HepG2 (cell line): ENCODE measurements around the gene SAPCD2. TPM values are rescaled to one million over a fixed set of nuclear protein-coding genes. Genes with fewer than 3 reads are reported as not detected.

Experiments
- ATAC-seq: fragments of 200-7000 bp; cut with Tn5 transposase; 3 replicates; pipeline ENCODE4 v1.9.1; 2020; ENCODE audit warnings: mild to moderate bottlenecking, moderate library complexity
- BruUV-seq: library from RNA; stranded (reverse); fragments of 400-500 nt; replicated peaks from 2 replicates; lab custom pipeline; 2021; lab: Mats Ljungman, UMichigan
- CTCF ChIA-PET: fragments of 300-600 bp; formaldehyde crosslinking; extraction: SDS; loops from one replicate; lab custom pipeline; 2021; ENCODE audit warnings: low total read pairs, inconsistent platforms, low intra/inter-chr PET ratio; lab: Yijun Ruan, JAX
- POLR2A ChIA-PET: fragments of 350-600 bp; sonication (Branson Sonifier 250); formaldehyde crosslinking; loops from one replicate; lab custom pipeline; 2020; ENCODE audit warnings: antibody characterized with exemption, inconsistent platforms; lab: Yijun Ruan, JAX
- DNase-seq: peaks from one replicate; pipeline ENCODE4 v3.0.0-alpha.2; 2015; ENCODE audit warnings: low spot score
- FAIRE-seq: peaks from 3 replicates; lab custom pipeline; 2011; peaks lifted over from hg19 to GRCh38; lab: Jason Lieb, UNC
- H2AFZ ChIP-seq: one replicate; pipeline ENCODE4 v1.6.1; 2011; ENCODE audit warnings: low read length, inconsistent platforms
- H3K27ac ChIP-seq: fragments of 300-600 bp; 3 replicates; pipeline ENCODE4 v1.8.0; 2011; ENCODE audit warnings: mixed run types, mild to moderate bottlenecking, mixed read lengths, low read length, inconsistent platforms; ENCODE audit not compliant: insufficient read depth; ENCODE audit errors: extremely low read length
- H3K27me3 ChIP-seq, 2 experiments: fragments of 200-600 bp in 1 of 2; 2 replicates in 1 of 2; 3 replicates in 1 of 2; pipeline versions ENCODE4 v1.6.0 to v1.8.0; 2011; ENCODE audit warnings: low read length in 2 of 2, mild to moderate bottlenecking in 2 of 2, moderate library complexity in 2 of 2, inconsistent platforms in 1 of 2; ENCODE audit not compliant: insufficient read depth in 2 of 2, control insufficient read depth in 1 of 2
- H3K36me3 ChIP-seq, 2 experiments: fragments of 200-600 bp in 1 of 2; replicated peaks in 1 of 2; 2 replicates in 1 of 2; 3 replicates in 1 of 2; pipeline versions ENCODE4 v1.5.1 to v1.8.0; 2011; ENCODE audit warnings: low read length in 2 of 2, inconsistent platforms in 1 of 2; ENCODE audit not compliant: insufficient read depth in 2 of 2, control insufficient read depth in 1 of 2
- H3K4me1 ChIP-seq: 2 replicates; pipeline ENCODE4 v1.5.1; 2012; ENCODE audit warnings: low read length, inconsistent platforms; ENCODE audit not compliant: insufficient read depth
- H3K4me2 ChIP-seq: 2 replicates; pipeline ENCODE4 v1.6.0; 2011; ENCODE audit warnings: low read depth, low read length, inconsistent platforms
- H3K4me3 ChIP-seq, 3 experiments: fragments of 200-600 bp in 1 of 3; sonication (generic), shearing (Covaris generic) in 1 of 3; replicated peaks in 1 of 3; 2 replicates each; pipeline ENCODE4 v1.5.1; 2011 to 2016; ENCODE audit warnings: low read length in 3 of 3, inconsistent platforms in 2 of 3, low read depth in 2 of 3, mild to moderate bottlenecking in 2 of 3, control low read depth in 1 of 3, mixed read lengths in 1 of 3; ENCODE audit not compliant: insufficient read depth in 1 of 3
- H3K79me2 ChIP-seq: one replicate; pipeline ENCODE4 v1.6.1; 2011; ENCODE audit warnings: low read length, inconsistent platforms; ENCODE audit not compliant: insufficient read depth
- H3K9ac ChIP-seq: 2 replicates; pipeline ENCODE4 v1.6.0; 2011; ENCODE audit warnings: mild to moderate bottlenecking, low read depth, low read length, inconsistent platforms; ENCODE audit not compliant: insufficient read depth
- H3K9me3 ChIP-seq: 2 replicates; pipeline ENCODE4 v1.5.1; 2012; ENCODE audit warnings: mild to moderate bottlenecking, low read length
- H4K20me1 ChIP-seq: 2 replicates; pipeline ENCODE4 v1.6.0; 2011; ENCODE audit warnings: inconsistent platforms, mild to moderate bottlenecking, low read length, moderate library complexity; ENCODE audit not compliant: insufficient read depth
- BHLHE40 ChIP-seq: IDR thresholded peaks from 2 replicates; pipeline ENCODE4 v1.6.1; 2011; ENCODE audit warnings: low read length, improper control_type of control experiment
- HNRNPUL1 ChIP-seq: fragments of 200-400 bp; formaldehyde crosslinking; IDR thresholded peaks from 2 replicates; pipeline ENCODE4 v1.6.1; 2017; ENCODE audit warnings: low read depth, mild to moderate bottlenecking, low read length, moderate library complexity
- ONECUT2 ChIP-seq: sonication (generic); formaldehyde crosslinking; IDR thresholded peaks from 2 replicates; pipeline ENCODE4 v1.4.0; 2020; ENCODE audit warnings: missing genetic modification reagents
- PHB2 ChIP-seq: fragments of 450-650 bp; IDR thresholded peaks from 2 replicates; pipeline ENCODE4 v1.6.1; 2018; ENCODE audit not compliant: partially characterized antibody
- SNAI1 ChIP-seq: sonication (generic); formaldehyde crosslinking; IDR thresholded peaks from 2 replicates; pipeline ENCODE4 v1.5.0; 2020; ENCODE audit warnings: mild to moderate bottlenecking, missing genetic modification reagents, borderline replicate concordance
- TCF7 ChIP-seq: sonication (generic); IDR thresholded peaks from 2 replicates; pipeline ENCODE4 v1.6.1; 2016; ENCODE audit warnings: antibody characterized with exemption, low read depth
- TGIF2 ChIP-seq: IDR thresholded peaks from 2 replicates; pipeline ENCODE4 v1.6.1; 2016; ENCODE audit warnings: control low read depth, missing compliant biosample characterization
- ZFP62 ChIP-seq: sonication (generic); formaldehyde crosslinking; IDR thresholded peaks from 2 replicates; pipeline ENCODE4 v1.4.0; 2020; ENCODE audit warnings: missing genetic modification reagents
- ZNF224 ChIP-seq: sonication (generic); formaldehyde crosslinking; IDR thresholded peaks from 2 replicates; pipeline ENCODE4 v1.5.0; 2020; ENCODE audit warnings: mild to moderate bottlenecking, missing genetic modification reagents
- ZNF317 ChIP-seq: sonication (generic); formaldehyde crosslinking; IDR thresholded peaks from 2 replicates; pipeline ENCODE4 v1.5.0; 2020; ENCODE audit warnings: mild to moderate bottlenecking, missing genetic modification reagents
- ZNF326 ChIP-seq: sonication (generic); formaldehyde crosslinking; IDR thresholded peaks from 2 replicates; pipeline ENCODE4 v1.4.0; 2020; ENCODE audit warnings: missing genetic modification reagents, borderline replicate concordance
- ZNF333 ChIP-seq: sonication (generic); formaldehyde crosslinking; IDR thresholded peaks from 2 replicates; pipeline ENCODE4 v1.4.0; 2020; ENCODE audit warnings: mild to moderate bottlenecking, missing genetic modification reagents, borderline replicate concordance
- ZNF430 ChIP-seq: sonication (generic); formaldehyde crosslinking; IDR thresholded peaks from 2 replicates; pipeline ENCODE4 v1.9.0; 2021; ENCODE audit warnings: mild to moderate bottlenecking, missing genetic modification reagents
- ZNF703 ChIP-seq: sonication (generic); formaldehyde crosslinking; IDR thresholded peaks from 2 replicates; pipeline ENCODE4 v1.5.1; 2020; ENCODE audit warnings: missing genetic modification reagents, mild to moderate bottlenecking, moderate library complexity, borderline replicate concordance
- ZNF780A ChIP-seq: sonication (generic); formaldehyde crosslinking; IDR thresholded peaks from 2 replicates; pipeline ENCODE4 v1.8.0; 2022; ENCODE audit warnings: mild to moderate bottlenecking, missing genetic modification reagents, moderate library complexity
- WGBS: methylation state at CpG from one replicate; pipeline ENCODE4 v1.1.6; 2017; ENCODE audit warnings: low lambda C conversion rate; 5-methylcytosine and 5-hydroxymethylcytosine counted together
- in situ Hi-C: cut with HindIII; loops from 2 replicates; pipeline ENCODE4 v1.10.0; 2017; ENCODE audit warnings: low pct_unique_long_range_greater_than_20kb; ENCODE audit not compliant: extremely low pct_ligation_motif_present
- intact Hi-C: fragments of 100-400 bp; cut with micrococcal nuclease; formaldehyde crosslinking; loops from one replicate; pipeline ENCODE4 v1.10.0; 2022; ENCODE audit not compliant: unreplicated experiment
- polyA plus RNA-seq, 8 experiments: library from polyadenylated mRNA; depleted of rRNA in 3 of 8; stranded (reverse) in 7 of 8; unstranded in 1 of 8; fragments of >200 nt; fragmentation: Illumina TruSeq in 4 of 8; extraction: Trizol in 4 of 8; gene quantifications; 2 replicates each; pipeline versions ENCODE4 v1.2.1 to v1.2.3, GENCODE V29; 2011 to 2016; ENCODE audit warnings: low read depth in 4 of 8, missing spikeins in 1 of 8, mixed read lengths in 1 of 8; ENCODE audit not compliant: insufficient read depth in 1 of 8
- total RNA-seq, 5 experiments: library from RNA; depleted of rRNA; stranded (reverse); fragments of >200 nt; fragmentation: Illumina TruSeq; extraction: Trizol; gene quantifications; 2 replicates each; pipeline ENCODE4 v1.2.3, GENCODE V29; 2016; ENCODE audit warnings: low read depth in 1 of 5
- TF ChIP-seq, protein P1 (sequence below): IDR thresholded peaks from 2 replicates; pipeline ENCODE4 v1.6.1; 2016; ENCODE audit warnings: missing compliant biosample characterization, missing genetic modification reagents, borderline replicate concordance
- TF ChIP-seq, protein P2 (sequence below): sonication (generic); formaldehyde crosslinking; IDR thresholded peaks from 2 replicates; pipeline ENCODE4 v1.4.0; 2020; ENCODE audit warnings: missing genetic modification reagents

Gene SAPCD2
- total and polyA plus RNA-seq, 2 of the 13 experiments (the other 11 are each of a cell fraction or from before 2014, with no cell fraction given) = 21.9 to 42.8 TPM

DNA sequence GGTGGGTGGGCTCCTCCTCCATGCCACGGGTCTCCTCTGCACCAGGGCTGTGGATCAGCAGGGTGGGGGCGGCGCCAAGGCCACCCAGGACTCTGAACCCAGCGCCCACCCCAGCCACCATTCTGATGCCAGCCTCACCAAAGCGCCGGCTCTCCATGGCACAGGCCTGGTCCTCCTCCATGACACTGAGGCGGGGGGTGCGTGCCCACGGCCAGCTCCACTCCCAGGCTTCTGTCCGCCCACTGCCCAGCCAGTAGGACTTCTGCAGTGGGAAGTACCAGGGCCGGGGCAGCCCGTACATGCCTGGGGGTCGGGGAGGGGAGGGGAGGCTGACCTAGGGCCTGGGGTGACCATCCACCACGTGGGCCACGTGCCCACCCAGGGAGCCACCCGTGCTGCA lies 53.9 kb downstream of the SAPCD2 start:
- DNase-seq = no peak
- ChIA-PET POLR2A (no interaction called here), CTCF (no interaction called here)
- no CpG with 5 or more reads among the region's 16 CpGs for WGBS
- no peak for TF ChIP-seq ZNF224 (CRISPR knock-in tag)
- no peak for TF ChIP-seq ZNF430 (CRISPR knock-in tag)
- TF ChIP-seq, protein P1, sequence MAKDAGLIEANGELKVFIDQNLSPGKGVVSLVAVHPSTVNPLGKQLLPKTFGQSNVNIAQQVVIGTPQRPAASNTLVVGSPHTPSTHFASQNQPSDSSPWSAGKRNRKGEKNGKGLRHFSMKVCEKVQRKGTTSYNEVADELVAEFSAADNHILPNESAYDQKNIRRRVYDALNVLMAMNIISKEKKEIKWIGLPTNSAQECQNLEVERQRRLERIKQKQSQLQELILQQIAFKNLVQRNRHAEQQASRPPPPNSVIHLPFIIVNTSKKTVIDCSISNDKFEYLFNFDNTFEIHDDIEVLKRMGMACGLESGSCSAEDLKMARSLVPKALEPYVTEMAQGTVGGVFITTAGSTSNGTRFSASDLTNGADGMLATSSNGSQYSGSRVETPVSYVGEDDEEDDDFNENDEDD (CRISPR knock-in tag) = no peak
- TF ChIP-seq, protein P2, sequence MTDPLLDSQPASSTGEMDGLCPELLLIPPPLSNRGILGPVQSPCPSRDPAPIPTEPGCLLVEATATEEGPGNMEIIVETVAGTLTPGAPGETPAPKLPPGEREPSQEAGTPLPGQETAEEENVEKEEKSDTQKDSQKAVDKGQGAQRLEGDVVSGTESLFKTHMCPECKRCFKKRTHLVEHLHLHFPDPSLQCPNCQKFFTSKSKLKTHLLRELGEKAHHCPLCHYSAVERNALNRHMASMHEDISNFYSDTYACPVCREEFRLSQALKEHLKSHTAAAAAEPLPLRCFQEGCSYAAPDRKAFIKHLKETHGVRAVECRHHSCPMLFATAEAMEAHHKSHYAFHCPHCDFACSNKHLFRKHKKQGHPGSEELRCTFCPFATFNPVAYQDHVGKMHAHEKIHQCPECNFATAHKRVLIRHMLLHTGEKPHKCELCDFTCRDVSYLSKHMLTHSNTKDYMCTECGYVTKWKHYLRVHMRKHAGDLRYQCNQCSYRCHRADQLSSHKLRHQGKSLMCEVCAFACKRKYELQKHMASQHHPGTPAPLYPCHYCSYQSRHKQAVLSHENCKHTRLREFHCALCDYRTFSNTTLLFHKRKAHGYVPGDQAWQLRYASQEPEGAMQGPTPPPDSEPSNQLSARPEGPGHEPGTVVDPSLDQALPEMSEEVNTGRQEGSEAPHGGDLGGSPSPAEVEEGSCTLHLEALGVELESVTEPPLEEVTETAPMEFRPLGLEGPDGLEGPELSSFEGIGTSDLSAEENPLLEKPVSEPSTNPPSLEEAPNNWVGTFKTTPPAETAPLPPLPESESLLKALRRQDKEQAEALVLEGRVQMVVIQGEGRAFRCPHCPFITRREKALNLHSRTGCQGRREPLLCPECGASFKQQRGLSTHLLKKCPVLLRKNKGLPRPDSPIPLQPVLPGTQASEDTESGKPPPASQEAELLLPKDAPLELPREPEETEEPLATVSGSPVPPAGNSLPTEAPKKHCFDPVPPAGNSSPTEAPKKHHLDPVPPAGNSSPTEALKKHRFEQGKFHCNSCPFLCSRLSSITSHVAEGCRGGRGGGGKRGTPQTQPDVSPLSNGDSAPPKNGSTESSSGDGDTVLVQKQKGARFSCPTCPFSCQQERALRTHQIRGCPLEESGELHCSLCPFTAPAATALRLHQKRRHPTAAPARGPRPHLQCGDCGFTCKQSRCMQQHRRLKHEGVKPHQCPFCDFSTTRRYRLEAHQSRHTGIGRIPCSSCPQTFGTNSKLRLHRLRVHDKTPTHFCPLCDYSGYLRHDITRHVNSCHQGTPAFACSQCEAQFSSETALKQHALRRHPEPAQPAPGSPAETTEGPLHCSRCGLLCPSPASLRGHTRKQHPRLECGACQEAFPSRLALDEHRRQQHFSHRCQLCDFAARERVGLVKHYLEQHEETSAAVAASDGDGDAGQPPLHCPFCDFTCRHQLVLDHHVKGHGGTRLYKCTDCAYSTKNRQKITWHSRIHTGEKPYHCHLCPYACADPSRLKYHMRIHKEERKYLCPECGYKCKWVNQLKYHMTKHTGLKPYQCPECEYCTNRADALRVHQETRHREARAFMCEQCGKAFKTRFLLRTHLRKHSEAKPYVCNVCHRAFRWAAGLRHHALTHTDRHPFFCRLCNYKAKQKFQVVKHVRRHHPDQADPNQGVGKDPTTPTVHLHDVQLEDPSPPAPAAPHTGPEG (CRISPR knock-in tag) = no peak
- TF ChIP-seq ZNF780A (CRISPR knock-in tag) = no peak
- TF ChIP-seq ZNF317 (CRISPR knock-in tag) = no peak
- no peak for TF ChIP-seq SNAI1 (CRISPR knock-in tag)
- TF ChIP-seq TCF7 = no peak
- no peak for TF ChIP-seq ZNF326
- no peak for TF ChIP-seq ONECUT2 (CRISPR knock-in tag)
- TF ChIP-seq ZFP62 (CRISPR knock-in tag) = no peak
- TF ChIP-seq ZNF703 (CRISPR knock-in tag) = no peak
- no peak for TF ChIP-seq BHLHE40
- no peak for TF ChIP-seq TGIF2
- TF ChIP-seq HNRNPUL1 = no peak
- TF ChIP-seq ZNF333 = no peak
- TF ChIP-seq PHB2 = no peak
- Histone ChIP-seq H3K36me3 (peaks cover 1 to 2% of the 10 kb centered on the region in 2 experiments; a peak in 1 of 5 replicates), H3K27me3 (no peaks in the 10 kb centered on the region), H3K9me3 (no peaks in the 10 kb centered on the region), H3K9ac (no peak overlapping the region), H3K4me3 (no peak overlapping the region), H3K79me2 (no peaks in the 10 kb centered on the region), H4K20me1 (no peaks in the 10 kb centered on the region), H3K4me1 (peaks cover 3% of the 10 kb centered on the region), H3K4me2 (no peak overlapping the region), H2AFZ (no peak overlapping the region), H3K27ac (no peak overlapping the region)
- no TSS peak for BruUV-seq
- in situ Hi-C loops = no loop called here
- ATAC-seq = no peak
- intact Hi-C loops = no loop called here
- no peak for FAIRE-seq
